ENCODE data around the gene CASTOR2.
"Not testable (repeated sequence)": the region's sequence is repeated elsewhere in the genome, so short reads cannot be mapped to it uniquely, and the experiment has no call there.

- TF ChIP-seq CTCF (conservative IDR thresholded peaks at IDR 0.05); ZFX (IDR thresholded peaks at IDR 0.05): not testable (repeated sequence)
Observed at GRCh38 chr7:74977523-74977922, 13.0 kb downstream of the CASTOR2 start.

All from C4-2B (cell line).